ENCODE data around the gene OR5D14.

OR5D14 gene

GRCh38 chr11:55795256-55795655 is at the start of gene OR5D14:
OR5D14 (plus strand) TSS chr11:55795556; CDS start chr11:55795556, 0 bp downstream.
- no peak for DNase-seq

GRCh38 chr11:55773138-55773537 is 22.2 kb upstream of the OR5D14 start, which contains the start of gene OR5D13:
OR5D13 (plus strand) TSS chr11:55773438; CDS start chr11:55773438, 0 bp downstream.
- no peak for DNase-seq

- DNase-seq: no peak
These were observed 3.8 kb upstream of the OR5D14 start for GRCh38 chr11:55791606-55792005.

GRCh38 chr11:55793321-55793720 is 2.0 kb upstream of the OR5D14 start:
- no peak for DNase-seq

GRCh38 chr11:55806248-55806647 is 10.9 kb downstream of the OR5D14 start:
- no peak for DNase-seq

- DNase-seq: no peak
These were observed 15.7 kb downstream of the OR5D14 start, which contains the start of gene OR5L1 for GRCh38 chr11:55811067-55811466. OR5L1 (plus strand) TSS chr11:55811367; CDS start chr11:55811467, 100 bp downstream.

GRCh38 chr11:55819330-55819729 is 24.0 kb downstream of the OR5D14 start, which contains the start of gene OR5D18:
OR5D18 (plus strand) TSS chr11:55819630; CDS start chr11:55819630, 0 bp downstream.
- no peak for DNase-seq

- DNase-seq: no peak
These were observed 31.6 kb downstream of the OR5D14 start, which contains the start of gene OR5L2 for GRCh38 chr11:55826919-55827318. OR5L2 (plus strand) TSS chr11:55827219; CDS start chr11:55827219, 0 bp downstream.

GRCh38 chr11:55838452-55838851 is 43.1 kb downstream of the OR5D14 start, which contains the start of gene OR5D16:
OR5D16 (plus strand) TSS chr11:55838752; CDS start chr11:55838752, 0 bp downstream.
- no peak for DNase-seq
